Fibroblast of mammary gland (primary cell): ENCODE measurements around the gene ERI3.

Experiments
- DNase-seq: peaks from one replicate; pipeline ENCODE4 v3.0.0-alpha.2; 2010; ENCODE audit warnings: low read depth
- H3K4me3 ChIP-seq: 2 replicates; pipeline ENCODE4 v1.5.1; 2011; ENCODE audit warnings: low read depth, mild to moderate bottlenecking, low read length, moderate library complexity; ENCODE audit not compliant: control insufficient read depth
- CTCF ChIP-seq: conservative IDR thresholded peaks from 2 replicates; pipeline ENCODE4 v1.5.1; 2011; ENCODE audit warnings: low read depth, low read length, inconsistent platforms; ENCODE audit not compliant: control insufficient read depth, insufficient read depth

ERI3 gene

GRCh38 chr1:44321466-44321865 is 33.6 kb downstream of the ERI3 start:
- no peak overlapping the region for H3K4me3 ChIP-seq
- no peak for TF ChIP-seq CTCF
- no peak for DNase-seq

GRCh38 chr1:44318097-44319088 is 36.7 kb downstream of the ERI3 start:
- peak; percentile 43 for DNase-seq
- no peak overlapping the region for H3K4me3 ChIP-seq
- peak; percentile 81 for TF ChIP-seq CTCF

GRCh38 chr1:44316231-44316759 is 38.8 kb downstream of the ERI3 start:
- no peak for DNase-seq
- H3K4me3 ChIP-seq = no peak overlapping the region
- no peak for TF ChIP-seq CTCF

GRCh38 chr1:44315521-44315920 is 39.5 kb downstream of the ERI3 start:
- no peak for DNase-seq
- H3K4me3 ChIP-seq = no peak overlapping the region
- TF ChIP-seq CTCF = no peak

- peak; percentile 14 for TF ChIP-seq CTCF
- H3K4me3 ChIP-seq = no peak overlapping the region
- DNase-seq = no peak
These were observed 40.6 kb downstream of the ERI3 start for GRCh38 chr1:44314452-44314851.

- DNase-seq = no peak
- no peak for TF ChIP-seq CTCF
- H3K4me3 ChIP-seq = no peak overlapping the region
These were observed 41.7 kb downstream of the ERI3 start for GRCh38 chr1:44313265-44313918.
